ENCODE results near the gene MYOM1.
"Not testable (repeated sequence)": the region's sequence is repeated elsewhere in the genome, so short reads cannot be mapped to it uniquely, and the experiment has no call there.

The MYOM1 gene

GRCh38 chr18:3220868-3221267 is 1.1 kb upstream of the MYOM1 start:
- not testable (repeated sequence) for DNase-seq (ENCODE audit: low read depth in 2 of 2)

- no peak for DNase-seq (ENCODE audit: low read depth in 2 of 2)
These were observed 532 bp downstream of the MYOM1 start for GRCh38 chr18:3219241-3219630.

- DNase-seq (ENCODE audit: low read depth in 2 of 2): no peak
These were observed 949 bp downstream of the MYOM1 start for GRCh38 chr18:3218819-3219218.

- no peak for DNase-seq (ENCODE audit: low read depth in 2 of 2)
These were observed 1.7 kb downstream of the MYOM1 start for GRCh38 chr18:3217948-3218647.

GRCh38 chr18:3216987-3217386 is 2.8 kb downstream of the MYOM1 start:
- no peak for DNase-seq (ENCODE audit: low read depth in 2 of 2)

GRCh38 chr18:3214855-3215637 is 4.7 kb downstream of the MYOM1 start:
- DNase-seq (ENCODE audit: low read depth in 2 of 2): no peak

- DNase-seq (ENCODE audit: low read depth in 2 of 2): no peak
These were observed 6.3 kb downstream of the MYOM1 start for GRCh38 chr18:3213300-3214059.

- DNase-seq (ENCODE audit: low read depth in 2 of 2): no peak
These were observed 7.1 kb downstream of the MYOM1 start for GRCh38 chr18:3212657-3213056.

GRCh38 chr18:3211236-3211992 is 8.4 kb downstream of the MYOM1 start:
- no peak for DNase-seq (ENCODE audit: low read depth in 2 of 2)

- no peak for DNase-seq (ENCODE audit: low read depth in 2 of 2)
These were observed 9.8 kb downstream of the MYOM1 start for GRCh38 chr18:3209859-3210569.

- DNase-seq (ENCODE audit: low read depth in 2 of 2): no peak
These were observed 12.2 kb downstream of the MYOM1 start for GRCh38 chr18:3207565-3207964.

GRCh38 chr18:3205239-3205638 is 14.5 kb downstream of the MYOM1 start:
- no peak for DNase-seq (ENCODE audit: low read depth in 2 of 2)

- DNase-seq (ENCODE audit: low read depth in 2 of 2): no peak
These were observed 19.7 kb downstream of the MYOM1 start for GRCh38 chr18:3199942-3200645.

- not testable (repeated sequence) for DNase-seq (ENCODE audit: low read depth in 2 of 2)
These were observed 21.4 kb downstream of the MYOM1 start for GRCh38 chr18:3198260-3198860.

- no peak for DNase-seq (ENCODE audit: low read depth in 2 of 2)
These were observed 24.7 kb downstream of the MYOM1 start for GRCh38 chr18:3194947-3195612.

GRCh38 chr18:3193331-3193730 is 26.4 kb downstream of the MYOM1 start:
- DNase-seq (ENCODE audit: low read depth in 2 of 2): no peak

GRCh38 chr18:3192752-3193151 is 27.0 kb downstream of the MYOM1 start:
- no peak for DNase-seq (ENCODE audit: low read depth in 2 of 2)

GRCh38 chr18:3192286-3192685 is 27.5 kb downstream of the MYOM1 start:
- DNase-seq (ENCODE audit: low read depth in 2 of 2): no peak

- no peak for DNase-seq (ENCODE audit: low read depth in 2 of 2)
These were observed 29.2 kb downstream of the MYOM1 start for GRCh38 chr18:3190610-3191009.

GRCh38 chr18:3189884-3190283 is 29.9 kb downstream of the MYOM1 start:
- DNase-seq (ENCODE audit: low read depth in 2 of 2): no peak
